Measurements from ENCODE around the gene STK32B.

DNA sequence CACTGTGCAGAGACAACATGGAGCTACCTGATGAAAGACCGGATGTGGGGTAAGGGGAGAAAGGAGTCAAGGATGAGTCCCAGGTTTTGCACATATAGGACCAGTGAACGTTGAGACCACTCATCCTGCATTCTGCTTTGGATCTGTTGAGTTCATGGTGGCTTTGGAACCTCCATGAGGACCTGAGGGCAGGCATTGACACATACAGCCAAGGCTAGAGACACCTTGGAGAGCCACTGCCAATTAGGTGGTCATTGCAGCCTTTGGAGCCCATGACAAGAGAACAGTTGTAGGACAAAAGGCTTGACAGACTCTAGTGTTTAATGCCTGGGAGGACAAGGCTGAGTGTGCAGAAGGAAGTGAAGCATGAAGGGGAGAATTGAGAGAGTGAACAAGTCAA, 87.9 kb downstream of the STK32B start:
- TF ChIP-seq, protein P1, sequence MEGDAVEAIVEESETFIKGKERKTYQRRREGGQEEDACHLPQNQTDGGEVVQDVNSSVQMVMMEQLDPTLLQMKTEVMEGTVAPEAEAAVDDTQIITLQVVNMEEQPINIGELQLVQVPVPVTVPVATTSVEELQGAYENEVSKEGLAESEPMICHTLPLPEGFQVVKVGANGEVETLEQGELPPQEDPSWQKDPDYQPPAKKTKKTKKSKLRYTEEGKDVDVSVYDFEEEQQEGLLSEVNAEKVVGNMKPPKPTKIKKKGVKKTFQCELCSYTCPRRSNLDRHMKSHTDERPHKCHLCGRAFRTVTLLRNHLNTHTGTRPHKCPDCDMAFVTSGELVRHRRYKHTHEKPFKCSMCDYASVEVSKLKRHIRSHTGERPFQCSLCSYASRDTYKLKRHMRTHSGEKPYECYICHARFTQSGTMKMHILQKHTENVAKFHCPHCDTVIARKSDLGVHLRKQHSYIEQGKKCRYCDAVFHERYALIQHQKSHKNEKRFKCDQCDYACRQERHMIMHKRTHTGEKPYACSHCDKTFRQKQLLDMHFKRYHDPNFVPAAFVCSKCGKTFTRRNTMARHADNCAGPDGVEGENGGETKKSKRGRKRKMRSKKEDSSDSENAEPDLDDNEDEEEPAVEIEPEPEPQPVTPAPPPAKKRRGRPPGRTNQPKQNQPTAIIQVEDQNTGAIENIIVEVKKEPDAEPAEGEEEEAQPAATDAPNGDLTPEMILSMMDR (IDR thresholded peaks at IDR 0.05), result no peak
- TF ChIP-seq POLR2A (IDR thresholded peaks at IDR 0.05), result no peak

All from heart left ventricle (tissue), 13 donors.